ENCODE results near the gene FKBP1A. TPM values are rescaled to one million over a fixed set of nuclear protein-coding genes. Genes with fewer than 3 reads are reported as not detected.
"Not testable (repeated sequence)": the region's sequence is repeated elsewhere in the genome, so short reads cannot be mapped to it uniquely, and the experiment has no call there.

FKBP1A gene
- total RNA-seq, 1 donor from 2014 or later = 128 TPM

DNA sequence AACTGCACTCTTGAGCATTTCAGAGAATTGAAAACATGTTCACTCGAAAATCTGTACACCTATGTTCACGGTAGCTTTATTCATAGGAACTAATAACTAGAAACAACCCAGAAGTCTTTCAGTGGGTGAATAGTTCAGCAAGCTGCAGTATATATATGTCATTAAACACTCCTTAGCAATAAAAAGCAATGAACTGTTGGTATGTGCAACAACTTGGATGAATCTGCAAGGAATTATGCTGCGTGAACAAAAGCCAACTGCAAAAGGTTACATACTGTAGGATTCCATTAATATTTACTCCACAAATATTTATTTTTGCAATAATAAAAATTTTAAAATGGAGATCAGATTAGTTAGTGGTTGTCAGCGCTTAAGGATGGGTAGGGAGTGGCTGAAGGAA, 22.1 kb upstream of the FKBP1A start:
- no peak overlapping the region for H3K4me3 Mint-ChIP-seq
- H3K4me1 Mint-ChIP-seq = no peaks in the 10 kb centered on the region
- intact Hi-C loops (cut with micrococcal nuclease) = no loop called here
- ChIA-PET CTCF (no interaction called here), POLR2A (no interaction called here)
- H3K27me3 Mint-ChIP-seq = peaks cover 3% of the 10 kb centered on the region
- H3K9me3 Mint-ChIP-seq = peaks cover 8% of the 10 kb centered on the region
- ATAC-seq (ENCODE audit: low read depth) (no peak), DNase-seq (no peak)
- H3K27ac Mint-ChIP-seq = no peak overlapping the region
- TF ChIP-seq, protein P1, sequence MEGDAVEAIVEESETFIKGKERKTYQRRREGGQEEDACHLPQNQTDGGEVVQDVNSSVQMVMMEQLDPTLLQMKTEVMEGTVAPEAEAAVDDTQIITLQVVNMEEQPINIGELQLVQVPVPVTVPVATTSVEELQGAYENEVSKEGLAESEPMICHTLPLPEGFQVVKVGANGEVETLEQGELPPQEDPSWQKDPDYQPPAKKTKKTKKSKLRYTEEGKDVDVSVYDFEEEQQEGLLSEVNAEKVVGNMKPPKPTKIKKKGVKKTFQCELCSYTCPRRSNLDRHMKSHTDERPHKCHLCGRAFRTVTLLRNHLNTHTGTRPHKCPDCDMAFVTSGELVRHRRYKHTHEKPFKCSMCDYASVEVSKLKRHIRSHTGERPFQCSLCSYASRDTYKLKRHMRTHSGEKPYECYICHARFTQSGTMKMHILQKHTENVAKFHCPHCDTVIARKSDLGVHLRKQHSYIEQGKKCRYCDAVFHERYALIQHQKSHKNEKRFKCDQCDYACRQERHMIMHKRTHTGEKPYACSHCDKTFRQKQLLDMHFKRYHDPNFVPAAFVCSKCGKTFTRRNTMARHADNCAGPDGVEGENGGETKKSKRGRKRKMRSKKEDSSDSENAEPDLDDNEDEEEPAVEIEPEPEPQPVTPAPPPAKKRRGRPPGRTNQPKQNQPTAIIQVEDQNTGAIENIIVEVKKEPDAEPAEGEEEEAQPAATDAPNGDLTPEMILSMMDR (IDR thresholded peaks at IDR 0.05) = no peak
- peaks cover 2% of the 10 kb centered on the region for H3K36me3 Mint-ChIP-seq (ENCODE audit: low read depth)

DNA sequence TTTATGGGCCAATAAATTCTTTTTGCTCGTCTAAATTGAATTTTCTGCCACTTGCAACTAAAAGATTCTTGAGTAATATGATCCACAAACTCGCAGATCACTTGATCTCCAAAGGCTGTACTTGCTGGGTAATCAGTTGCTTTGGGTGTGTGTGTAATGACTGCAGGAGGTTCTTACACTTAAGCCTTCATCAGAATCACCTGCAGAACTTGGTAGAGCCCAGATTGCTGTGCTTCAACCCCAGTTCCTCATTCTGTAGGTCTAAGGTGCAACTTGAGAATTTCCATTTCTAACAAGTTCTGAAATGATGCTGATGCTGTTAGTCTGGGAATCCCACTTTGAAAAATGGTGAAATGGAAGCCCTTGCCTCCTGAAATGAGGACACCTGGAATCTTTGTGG, 12.9 kb upstream of the FKBP1A start:
- Mint-ChIP-seq H3K4me1 (no peaks in the 10 kb centered on the region), H3K9me3 (no peaks in the 10 kb centered on the region), H3K27ac (no peak overlapping the region), H3K4me3 (no peak overlapping the region), H3K36me3 (ENCODE audit: low read depth) (no peaks in the 10 kb centered on the region), H3K27me3 (peaks cover 4% of the 10 kb centered on the region)
- CTCF ChIA-PET = interaction anchor here (1.5 kb wide), 1 partner anchor 31 kb away, joined by 4 read pairs; no protein-coding TSS in a partner anchor
- POLR2A ChIA-PET = no interaction called here
- no peak for DNase-seq
- intact Hi-C loops (cut with micrococcal nuclease) = no loop called here
- no peak for ATAC-seq (ENCODE audit: low read depth)
- TF ChIP-seq, protein P1 (IDR thresholded peaks at IDR 0.05) = no peak

DNA sequence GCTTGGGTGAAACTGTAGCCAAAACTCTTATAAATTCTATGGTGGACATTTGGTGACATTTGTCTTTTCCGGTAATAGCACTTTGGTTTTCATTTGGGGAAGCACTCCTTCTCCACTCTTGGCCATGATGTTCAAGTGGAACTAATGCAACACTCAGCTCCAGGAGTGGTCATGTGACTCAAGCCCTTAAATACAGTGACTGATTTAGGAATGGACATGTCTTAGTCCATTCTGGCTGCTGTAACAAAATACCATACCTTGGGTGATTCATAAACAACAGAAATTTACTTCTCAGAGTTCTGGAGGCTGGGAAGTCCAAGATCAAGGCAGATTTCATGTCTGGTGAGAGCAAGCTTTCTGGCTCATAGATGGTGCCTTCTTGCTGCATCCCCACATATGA, 10.8 kb upstream of the FKBP1A start:
- Mint-ChIP-seq H3K27ac (no peak overlapping the region), H3K9me3 (no peaks in the 10 kb centered on the region), H3K4me1 (peaks cover 6% of the 10 kb centered on the region), H3K27me3 (peaks cover 4% of the 10 kb centered on the region), H3K36me3 (ENCODE audit: low read depth) (no peaks in the 10 kb centered on the region), H3K4me3 (no peak overlapping the region)
- no peak for DNase-seq
- ChIA-PET CTCF (interaction anchor here (0.8 kb wide), 1 partner anchor 100 kb away, joined by 3 read pairs; no protein-coding TSS in a partner anchor), POLR2A (no interaction called here)
- ATAC-seq (ENCODE audit: low read depth) = no peak
- intact Hi-C loops (cut with micrococcal nuclease) = loop anchor here (5.0 kb wide), 1 partner anchor 296 kb away; no protein-coding TSS in a partner anchor
- TF ChIP-seq, protein P1 (IDR thresholded peaks at IDR 0.05) = no peak

DNA sequence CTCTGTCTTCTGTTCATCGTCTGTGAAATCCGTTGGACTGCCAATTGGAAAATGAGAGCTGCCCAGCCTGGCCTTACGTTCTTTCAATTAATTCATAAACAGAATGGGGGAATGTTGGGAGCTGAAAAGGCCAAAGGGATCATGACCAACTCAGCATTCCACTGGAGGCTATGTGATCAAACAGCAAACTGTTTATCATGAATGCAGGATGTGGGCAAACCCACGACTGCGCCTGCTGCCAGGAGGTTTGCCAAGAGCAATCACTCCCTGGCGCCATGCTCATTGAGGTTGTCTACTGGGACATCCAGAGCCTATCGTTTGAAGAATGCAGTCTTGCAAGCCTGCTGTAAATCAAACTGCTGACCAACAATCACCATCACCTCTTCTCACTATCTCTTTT, 9.3 kb upstream of the FKBP1A start:
- Mint-ChIP-seq H3K27ac (no peak overlapping the region), H3K36me3 (ENCODE audit: low read depth) (no peaks in the 10 kb centered on the region), H3K4me1 (peaks cover 18% of the 10 kb centered on the region), H3K9me3 (no peaks in the 10 kb centered on the region), H3K27me3 (peaks cover 4% of the 10 kb centered on the region), H3K4me3 (no peak overlapping the region)
- TF ChIP-seq, protein P1 (IDR thresholded peaks at IDR 0.05) = no peak
- ATAC-seq (ENCODE audit: low read depth) (no peak), DNase-seq (no peak)
- intact Hi-C loops (cut with micrococcal nuclease) = loop anchor here (5.0 kb wide), 1 partner anchor 295 kb away; no protein-coding TSS in a partner anchor
- POLR2A ChIA-PET = no interaction called here
- CTCF ChIA-PET = no interaction called here

DNA sequence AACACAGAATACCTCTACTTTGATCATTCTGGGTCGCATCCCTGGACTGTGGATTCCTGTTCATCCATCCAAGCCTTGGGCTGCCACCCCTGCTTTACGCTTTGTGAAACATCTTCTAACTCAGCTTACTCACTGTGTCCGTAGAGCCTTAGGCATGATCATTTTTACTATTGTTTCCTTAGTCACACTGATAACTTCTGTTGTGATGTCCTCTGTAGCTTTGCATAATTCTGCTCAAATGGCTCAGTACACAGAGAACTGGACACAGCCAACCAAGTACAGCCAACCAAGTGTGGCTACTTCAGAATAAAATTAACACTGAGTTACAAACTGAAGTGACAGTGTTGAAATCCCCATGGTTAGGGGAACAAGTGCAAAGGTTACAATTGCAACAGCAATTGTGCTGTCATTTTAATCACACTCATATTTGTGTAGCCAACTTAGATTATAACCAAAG, 8.6 kb upstream of the FKBP1A start:
- Mint-ChIP-seq H3K27ac (no peak overlapping the region), H3K4me3 (no peak overlapping the region), H3K36me3 (ENCODE audit: low read depth) (no peaks in the 10 kb centered on the region), H3K9me3 (no peaks in the 10 kb centered on the region), H3K4me1 (peaks cover 24% of the 10 kb centered on the region), H3K27me3 (peaks cover 4% of the 10 kb centered on the region)
- CTCF ChIA-PET = no interaction called here
- POLR2A ChIA-PET = no interaction called here
- intact Hi-C loops (cut with micrococcal nuclease) = loop anchor here (5.0 kb wide), 1 partner anchor 294 kb away; no protein-coding TSS in a partner anchor
- ATAC-seq (ENCODE audit: low read depth) (no peak), DNase-seq (no peak)
- TF ChIP-seq, protein P1 (IDR thresholded peaks at IDR 0.05) = no peak

DNA sequence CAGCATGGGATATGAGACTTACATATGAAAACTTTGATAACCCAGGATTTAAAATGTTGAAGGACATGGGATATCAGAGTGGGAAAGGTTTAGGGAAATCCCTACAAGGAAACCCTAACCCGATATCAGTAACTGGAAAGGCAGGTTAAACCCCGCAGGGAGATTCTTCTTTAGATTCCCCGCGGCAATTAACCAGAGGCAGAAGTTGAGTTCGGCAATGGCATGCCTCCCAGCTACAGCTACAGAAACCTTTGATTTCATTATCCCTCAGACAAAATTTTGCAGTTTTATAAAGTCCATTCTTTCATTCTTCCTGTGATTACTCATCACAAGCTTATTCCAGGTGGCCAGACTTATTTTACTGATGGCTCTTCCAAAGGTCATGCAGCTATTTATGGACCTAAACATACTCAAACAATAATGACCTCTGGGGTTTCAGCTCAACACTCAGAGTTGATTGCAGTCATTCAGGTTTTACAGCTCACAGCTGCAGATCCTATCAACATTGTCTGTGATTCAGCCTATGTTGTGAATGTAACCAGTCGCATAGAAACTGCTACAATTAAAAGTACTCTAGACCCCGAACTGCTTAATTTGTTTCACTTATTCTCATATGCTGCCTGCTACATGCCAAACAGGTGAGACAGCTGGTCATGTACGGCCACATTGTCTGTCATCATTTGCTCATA, 7.0 kb upstream of the FKBP1A start:
- H3K27me3 Mint-ChIP-seq; H3K9me3 Mint-ChIP-seq; H3K4me3 Mint-ChIP-seq; POLR2A ChIA-PET; DNase-seq; H3K27ac Mint-ChIP-seq; ATAC-seq (ENCODE audit: low read depth); H3K36me3 Mint-ChIP-seq (ENCODE audit: low read depth): not testable (repeated sequence)
- CTCF ChIA-PET = interaction anchor here (0.7 kb wide), 1 partner anchor 37 kb away, joined by 3 read pairs; no protein-coding TSS in a partner anchor
- intact Hi-C loops (cut with micrococcal nuclease) = loop anchor here (5.0 to 10.0 kb wide), 3 partner anchors 293 to 555 kb away; no protein-coding TSS in a partner anchor
- peaks cover 36% of the 10 kb centered on the region for H3K4me1 Mint-ChIP-seq

DNA sequence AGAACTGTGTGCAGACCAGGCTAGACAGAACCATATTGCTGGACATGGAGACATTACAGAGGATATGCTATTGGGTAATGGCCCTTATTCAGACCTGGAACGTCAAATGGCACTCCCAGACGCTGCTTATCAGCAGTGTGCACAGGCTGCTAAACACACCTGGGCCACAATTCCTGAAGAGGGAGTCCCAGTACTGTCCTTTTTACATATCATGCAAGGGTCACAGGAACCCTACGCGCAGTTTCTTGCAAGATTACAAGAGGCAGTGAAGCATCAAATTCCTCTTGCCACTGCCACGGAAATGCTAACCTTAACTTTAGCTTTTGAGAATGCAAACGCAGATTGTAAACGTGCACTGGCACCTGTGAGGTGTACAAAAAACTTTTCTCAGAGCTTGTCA, 5.3 kb upstream of the FKBP1A start:
- H3K27ac Mint-ChIP-seq; POLR2A ChIA-PET; H3K9me3 Mint-ChIP-seq; H3K4me3 Mint-ChIP-seq; DNase-seq; H3K27me3 Mint-ChIP-seq; H3K36me3 Mint-ChIP-seq (ENCODE audit: low read depth): not testable (repeated sequence)
- peaks cover 52% of the 10 kb centered on the region for H3K4me1 Mint-ChIP-seq
- CTCF ChIA-PET = interaction anchor here (0.7 to 1.5 kb wide), 4 partner anchors 37 to 379 kb away, joined by 3 to 5 read pairs (median 4); no protein-coding TSS in a partner anchor
- intact Hi-C loops (cut with micrococcal nuclease) = loop anchor here (10.0 kb wide), 2 partner anchors 553 to 557 kb away; no protein-coding TSS in a partner anchor
- ATAC-seq (ENCODE audit: low read depth) = peak; percentile 20

All from activated B cell treated with CpG ODN at 0.5 μM for 24 hours (primary cell).